ENCODE results near the gene CAPN14.

The CAPN14 gene

GRCh38 chr2:31131871-31132270, 85.4 kb downstream of the CAPN14 start:
- no peak overlapping the region for H3K4me2 ChIP-seq (ENCODE audit: low read depth, low read length)
- DNase-seq: no peak
- no peak overlapping the region for H3K4me3 ChIP-seq (ENCODE audit: low read length)
- H3K4me1 ChIP-seq (ENCODE audit: low read length): peaks cover 3% of the 10 kb centered on the region; the same call in 1 of the 2 replicates
- peaks cover 42% of the 10 kb centered on the region for H3K79me2 ChIP-seq (ENCODE audit: low read length)
- H3K9me2 ChIP-seq (replicated peaks; ENCODE audit: insufficient read depth, low read length): no peaks in the 10 kb centered on the region
- H3K27ac ChIP-seq (ENCODE audit: low read length): no peak overlapping the region
- TF ChIP-seq EZH2 (optimal IDR thresholded peaks at IDR 0.05; ENCODE audit: low read depth, low read length) (no peak), EZH2phosphoT487 (IDR thresholded peaks at IDR 0.05; ENCODE audit: low read length) (no peak), CTCF (IDR thresholded peaks at IDR 0.05; ENCODE audit: low read length) (no peak)
- H2AFZ ChIP-seq (ENCODE audit: low read length): no peak overlapping the region
- H4K20me1 ChIP-seq (ENCODE audit: insufficient read depth, low read length): no peaks in the 10 kb centered on the region
- no peaks in the 10 kb centered on the region for H3K9me3 ChIP-seq (replicated peaks; ENCODE audit: insufficient read depth, low read length)
- no peaks in the 10 kb centered on the region for H3K36me3 ChIP-seq (replicated peaks; ENCODE audit: insufficient read depth, low read length)
- no peaks in the 10 kb centered on the region for H3K27me3 ChIP-seq (replicated peaks; ENCODE audit: insufficient read depth, low read length)
- no peaks in the 10 kb centered on the region for H3F3A ChIP-seq (ENCODE audit: insufficient read depth, low read length)
- H3K9ac ChIP-seq (ENCODE audit: low read length): no peak overlapping the region

- no peak for DNase-seq
These were observed 87.7 kb downstream of the CAPN14 start for GRCh38 chr2:31129375-31130171.

GRCh38 chr2:31127931-31128330, 89.4 kb downstream of the CAPN14 start:
- H3K36me3 ChIP-seq (replicated peaks; ENCODE audit: insufficient read depth, low read length): no peaks in the 10 kb centered on the region
- no peaks in the 10 kb centered on the region for H3K4me1 ChIP-seq (ENCODE audit: low read length)
- no peak for DNase-seq
- H4K20me1 ChIP-seq (ENCODE audit: insufficient read depth, low read length): no peaks in the 10 kb centered on the region
- no peaks in the 10 kb centered on the region for H3K27me3 ChIP-seq (replicated peaks; ENCODE audit: insufficient read depth, low read length)
- no peak overlapping the region for H3K4me3 ChIP-seq (ENCODE audit: low read length)
- H3K4me2 ChIP-seq (ENCODE audit: low read depth, low read length): no peak overlapping the region
- no peak overlapping the region for H3K27ac ChIP-seq (ENCODE audit: low read length)
- H2AFZ ChIP-seq (ENCODE audit: low read length): no peak overlapping the region
- H3F3A ChIP-seq (ENCODE audit: insufficient read depth, low read length): no peaks in the 10 kb centered on the region
- no peaks in the 10 kb centered on the region for H3K9me3 ChIP-seq (replicated peaks; ENCODE audit: insufficient read depth, low read length)
- H3K79me2 ChIP-seq (ENCODE audit: low read length): 0 out of 2 replicates have a peak, but pooled peaks cover 9% of the 10 kb centered on the region
- no peaks in the 10 kb centered on the region for H3K9me2 ChIP-seq (replicated peaks; ENCODE audit: insufficient read depth, low read length)
- H3K9ac ChIP-seq (ENCODE audit: low read length): no peak overlapping the region
- no peak for TF ChIP-seq CTCF (IDR thresholded peaks at IDR 0.05; ENCODE audit: low read length)
- TF ChIP-seq EZH2 (optimal IDR thresholded peaks at IDR 0.05; ENCODE audit: low read depth, low read length): no peak
- no peak for TF ChIP-seq EZH2phosphoT487 (IDR thresholded peaks at IDR 0.05; ENCODE audit: low read length)

More at GRCh38 chr2:31129375-31130171, 87.7 kb downstream of the CAPN14 start:
- Histone ChIP-seq H3K36me3 (replicated peaks; ENCODE audit: insufficient read depth, low read length) (no peaks in the 10 kb centered on the region), H3K27ac (ENCODE audit: low read length) (no peak overlapping the region), H3K27me3 (replicated peaks; ENCODE audit: insufficient read depth, low read length) (no peaks in the 10 kb centered on the region), H3F3A (ENCODE audit: insufficient read depth, low read length) (no peaks in the 10 kb centered on the region), H4K20me1 (ENCODE audit: insufficient read depth, low read length) (no peaks in the 10 kb centered on the region), H3K9me3 (replicated peaks; ENCODE audit: insufficient read depth, low read length) (no peaks in the 10 kb centered on the region), H3K9me2 (replicated peaks; ENCODE audit: insufficient read depth, low read length) (no peaks in the 10 kb centered on the region), H3K4me2 (ENCODE audit: low read depth, low read length) (no peak overlapping the region), H3K4me3 (ENCODE audit: low read length) (no peak overlapping the region), H3K4me1 (ENCODE audit: low read length) (no peaks in the 10 kb centered on the region), H2AFZ (ENCODE audit: low read length) (no peak overlapping the region), H3K79me2 (ENCODE audit: low read length) (peaks cover 21% of the 10 kb centered on the region; the same call in 1 of the 2 replicates), H3K9ac (ENCODE audit: low read length) (no peak overlapping the region)
- no peak for TF ChIP-seq EZH2phosphoT487 (IDR thresholded peaks at IDR 0.05; ENCODE audit: low read length)
- no peak for TF ChIP-seq EZH2 (optimal IDR thresholded peaks at IDR 0.05; ENCODE audit: low read depth, low read length)
- no peak for TF ChIP-seq CTCF (IDR thresholded peaks at IDR 0.05; ENCODE audit: low read length)

All from MM.1S (cell line).